Natural killer cell (primary cell): ENCODE data around the gene PDE6B. TPM values are rescaled to one million over a fixed set of nuclear protein-coding genes. Genes with fewer than 3 reads are reported as not detected.

Source experiments
- ATAC-seq, 3 donors: fragments of 150-1000 bp in 2 of 3; fragments of 200-7000 bp in 1 of 3; cut with Tn5 transposase; 1 replicate in 1 of 3; 2 replicates in 2 of 3; pipeline ENCODE4 v1.10.0; 2021; ENCODE audit warnings: mild to moderate bottlenecking in 2 of 3, moderate library complexity in 2 of 3
- DNase-seq, 2 donors: peaks; one replicate each; pipeline versions ENCODE4 v3.0.0 to v3.0.0-alpha.2; 2013 to 2021; ENCODE audit warnings: mixed read lengths in 1 of 2
- H3K27ac ChIP-seq: one replicate; pipeline ENCODE4 v1.5.1; 2013; ENCODE audit warnings: mild to moderate bottlenecking, low read length
- H3K27me3 ChIP-seq: one replicate; pipeline ENCODE4 v1.6.1; 2013; ENCODE audit warnings: low read length; ENCODE audit not compliant: control insufficient read depth, insufficient read depth
- H3K36me3 ChIP-seq: one replicate; pipeline ENCODE4 v1.6.1; 2013; ENCODE audit warnings: low read length; ENCODE audit not compliant: control insufficient read depth, insufficient read depth
- H3K4me1 ChIP-seq: one replicate; pipeline ENCODE4 v1.6.1; 2013; ENCODE audit warnings: low read length; ENCODE audit not compliant: control insufficient read depth, insufficient read depth
- H3K4me3 ChIP-seq: one replicate; pipeline ENCODE4 v1.5.1; 2013; ENCODE audit warnings: low read length
- H3K9me3 ChIP-seq: one replicate; pipeline ENCODE4 v1.6.1; 2013; ENCODE audit warnings: low read length; ENCODE audit not compliant: control insufficient read depth, insufficient read depth
- H3K27ac Mint-ChIP-seq, 2 donors: one replicate each; pipeline ENCODE4 v1.8.0; 2022; ENCODE audit warnings: mild to moderate bottlenecking in 2 of 2, mixed read lengths in 2 of 2, moderate library complexity in 1 of 2
- H3K27me3 Mint-ChIP-seq, 2 donors: one replicate each; pipeline ENCODE4 v1.8.0; 2022; ENCODE audit warnings: low read depth in 2 of 2, mixed read lengths in 2 of 2
- H3K36me3 Mint-ChIP-seq: one replicate; pipeline ENCODE4 v1.8.0; 2022; ENCODE audit warnings: mixed read lengths
- H3K4me1 Mint-ChIP-seq, 2 donors: one replicate each; pipeline ENCODE4 v1.8.0; 2022; ENCODE audit warnings: mixed read lengths in 2 of 2
- H3K4me3 Mint-ChIP-seq: one replicate; pipeline ENCODE4 v1.8.0; 2022; ENCODE audit warnings: mild to moderate bottlenecking, moderate library complexity, mixed read lengths
- H3K9me3 Mint-ChIP-seq, 2 donors: one replicate each; pipeline ENCODE4 v1.8.0; 2022; ENCODE audit warnings: mixed read lengths in 2 of 2
- WGBS: methylation state at CpG from one replicate; pipeline ENCODE4 v1.1.7; 2013; ENCODE audit warnings: missing lambda C conversion rate; ENCODE audit not compliant: insufficient coverage; 5-methylcytosine and 5-hydroxymethylcytosine counted together
- intact Hi-C: fragments of 100-400 bp; cut with micrococcal nuclease; formaldehyde crosslinking; loops from one replicate; pipeline ENCODE4 v1.14.2; 2022
- total RNA-seq, 4 donors: library from RNA; stranded (reverse); fragments of 120-200 nt in 1 of 4; gene quantifications; one replicate each; pipeline versions ENCODE4 v1.2.3 to v1.2.4, GENCODE V29; 2013 to 2022
- TF ChIP-seq, protein P1 (sequence below): fragments of 200-600 bp; IDR thresholded peaks from one replicate; pipeline ENCODE4 v1.8.0; 2022; ENCODE audit warnings: antibody characterized with exemption

The PDE6B gene
- total RNA-seq, 3 donors from 2014 or later (not counting 1 experiment from before 2014, with no cell fraction given), result 15.8 to 18.8 (median 17.2) TPM

DNA sequence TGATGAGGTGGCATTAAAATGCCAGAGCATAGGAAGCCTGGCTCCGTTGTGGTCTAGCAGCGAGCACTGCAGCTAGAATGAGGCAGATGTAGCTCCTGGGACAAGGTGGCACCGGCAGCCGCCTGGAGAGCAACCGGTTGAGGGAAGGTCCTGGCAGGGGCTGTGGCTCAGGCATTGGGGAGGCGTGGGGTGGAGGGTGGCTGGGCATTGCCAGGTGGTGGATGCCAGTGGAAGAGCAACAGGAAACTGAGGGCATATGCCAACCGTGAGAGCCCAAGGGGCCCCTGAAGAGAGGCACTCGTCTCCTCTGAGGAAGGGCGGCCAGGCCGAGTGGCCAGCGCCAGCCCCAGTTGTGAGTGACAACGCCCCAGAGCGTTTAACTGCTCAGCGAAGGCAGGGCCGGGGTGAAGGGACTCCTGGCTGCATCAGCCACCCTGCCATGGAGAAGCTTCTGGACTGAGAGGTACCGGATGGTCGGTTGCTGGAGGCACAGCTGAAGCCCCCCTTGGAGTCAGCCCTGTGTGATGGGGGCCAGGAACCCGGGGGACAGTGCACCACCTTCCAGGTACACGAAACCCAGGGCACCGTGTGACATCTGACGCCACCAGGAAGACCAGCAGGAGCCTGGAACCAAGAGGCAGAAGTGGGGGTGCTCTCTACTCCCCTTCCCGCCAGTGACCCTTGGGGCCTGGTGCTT is 13.2 kb upstream of the PDE6B start:
- intact Hi-C loops, result no loop called here
- Mint-ChIP-seq H3K27me3 (peaks cover 18 to 22% of the 10 kb centered on the region in 2 donors), H3K27ac (no peak overlapping the region), H3K36me3 (no peaks in the 10 kb centered on the region), H3K9me3 (peaks cover 0 to 3% of the 10 kb centered on the region in 2 donors), H3K4me3 (no peak overlapping the region), H3K4me1 (no peaks in the 10 kb centered on the region)
- Histone ChIP-seq H3K27me3 (no peaks in the 10 kb centered on the region), H3K4me1 (no peaks in the 10 kb centered on the region), H3K4me3 (no peak overlapping the region), H3K9me3 (no peaks in the 10 kb centered on the region), H3K36me3 (no peaks in the 10 kb centered on the region), H3K27ac (no peak overlapping the region)
- ATAC-seq, result no peak
- WGBS, result 80% methylated on average over 22 of the region's 22 CpGs
- no peak for DNase-seq
- TF ChIP-seq, protein P1, sequence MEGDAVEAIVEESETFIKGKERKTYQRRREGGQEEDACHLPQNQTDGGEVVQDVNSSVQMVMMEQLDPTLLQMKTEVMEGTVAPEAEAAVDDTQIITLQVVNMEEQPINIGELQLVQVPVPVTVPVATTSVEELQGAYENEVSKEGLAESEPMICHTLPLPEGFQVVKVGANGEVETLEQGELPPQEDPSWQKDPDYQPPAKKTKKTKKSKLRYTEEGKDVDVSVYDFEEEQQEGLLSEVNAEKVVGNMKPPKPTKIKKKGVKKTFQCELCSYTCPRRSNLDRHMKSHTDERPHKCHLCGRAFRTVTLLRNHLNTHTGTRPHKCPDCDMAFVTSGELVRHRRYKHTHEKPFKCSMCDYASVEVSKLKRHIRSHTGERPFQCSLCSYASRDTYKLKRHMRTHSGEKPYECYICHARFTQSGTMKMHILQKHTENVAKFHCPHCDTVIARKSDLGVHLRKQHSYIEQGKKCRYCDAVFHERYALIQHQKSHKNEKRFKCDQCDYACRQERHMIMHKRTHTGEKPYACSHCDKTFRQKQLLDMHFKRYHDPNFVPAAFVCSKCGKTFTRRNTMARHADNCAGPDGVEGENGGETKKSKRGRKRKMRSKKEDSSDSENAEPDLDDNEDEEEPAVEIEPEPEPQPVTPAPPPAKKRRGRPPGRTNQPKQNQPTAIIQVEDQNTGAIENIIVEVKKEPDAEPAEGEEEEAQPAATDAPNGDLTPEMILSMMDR, result no peak

DNA sequence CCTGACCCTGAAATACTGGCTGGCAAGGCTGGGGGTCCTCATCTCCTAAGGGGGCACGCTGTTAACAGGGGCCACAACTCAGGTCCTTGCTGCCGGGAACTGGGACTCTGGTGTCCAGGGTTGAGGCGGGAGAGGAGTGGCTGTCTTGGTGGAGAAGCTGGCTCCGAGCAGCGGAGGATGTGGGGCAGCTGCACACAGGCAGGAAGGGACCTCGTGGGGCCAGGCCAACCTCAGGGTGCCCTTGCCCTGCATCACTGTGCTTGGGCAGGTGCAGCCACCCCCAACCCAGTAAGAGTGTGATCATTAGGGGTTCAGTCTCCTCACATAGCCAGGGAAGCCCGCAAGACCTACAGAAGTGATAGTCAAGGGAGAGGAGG is 12.6 kb upstream of the PDE6B start:
- ATAC-seq, result no peak
- H3K4me1 Mint-ChIP-seq, result no peaks in the 10 kb centered on the region
- no peaks in the 10 kb centered on the region for H3K9me3 ChIP-seq

GRCh38 chr4:613126-613525 is 12.2 kb upstream of the PDE6B start:
- ATAC-seq, result no peak
- Histone ChIP-seq H3K27ac (no peak overlapping the region), H3K27me3 (no peaks in the 10 kb centered on the region), H3K9me3 (no peaks in the 10 kb centered on the region), H3K4me1 (no peaks in the 10 kb centered on the region), H3K36me3 (no peaks in the 10 kb centered on the region), H3K4me3 (no peak overlapping the region)
- 86% methylated on average over 9 of the region's 9 CpGs for WGBS
- no peaks in the 10 kb centered on the region for H3K36me3 Mint-ChIP-seq
- TF ChIP-seq, protein P1, result no peak
- peaks cover 0 to 3% of the 10 kb centered on the region in 2 donors for H3K9me3 Mint-ChIP-seq
- no peaks in the 10 kb centered on the region for H3K4me1 Mint-ChIP-seq
- peaks cover 18 to 22% of the 10 kb centered on the region in 2 donors for H3K27me3 Mint-ChIP-seq
- no peak for DNase-seq
- no peak overlapping the region for H3K4me3 Mint-ChIP-seq
- H3K27ac Mint-ChIP-seq, result no peak overlapping the region
- intact Hi-C loops, result no loop called here

More for the DNA sequence above, 12.6 kb upstream of the PDE6B start:
- no peak overlapping the region for H3K4me3 ChIP-seq
- Mint-ChIP-seq H3K9me3 (peaks cover 0 to 3% of the 10 kb centered on the region in 2 donors), H3K4me3 (no peak overlapping the region), H3K27me3 (peaks cover 18 to 22% of the 10 kb centered on the region in 2 donors), H3K27ac (no peak overlapping the region), H3K36me3 (no peaks in the 10 kb centered on the region)
- H3K27ac ChIP-seq, result no peak overlapping the region
- 83% methylated on average over 7 of the region's 7 CpGs for WGBS
- H3K36me3 ChIP-seq, result no peaks in the 10 kb centered on the region
- intact Hi-C loops, result no loop called here
- no peaks in the 10 kb centered on the region for H3K4me1 ChIP-seq
- TF ChIP-seq, protein P1, result no peak
- DNase-seq, result no peak
- no peaks in the 10 kb centered on the region for H3K27me3 ChIP-seq

GRCh38 chr4:616091-616490 is 9.3 kb upstream of the PDE6B start:
- Mint-ChIP-seq H3K36me3 (no peaks in the 10 kb centered on the region), H3K4me3 (no peak overlapping the region), H3K27ac (no peak overlapping the region), H3K4me1 (no peaks in the 10 kb centered on the region), H3K9me3 (no peaks in the 10 kb centered on the region), H3K27me3 (peaks cover 6% of the 10 kb centered on the region in 2 donors)
- Histone ChIP-seq H3K27me3 (no peaks in the 10 kb centered on the region), H3K36me3 (no peaks in the 10 kb centered on the region), H3K9me3 (no peaks in the 10 kb centered on the region), H3K4me1 (no peaks in the 10 kb centered on the region), H3K4me3 (no peak overlapping the region), H3K27ac (no peak overlapping the region)
- no peak for DNase-seq
- intact Hi-C loops, result no loop called here
- TF ChIP-seq, protein P1, result no peak
- 96% methylated on average over 1 of the region's 1 CpG for WGBS
- no peak for ATAC-seq
